IPS-18a (cell line): Measurements from ENCODE around the gene TEFM.

Source experiments
- H3K27ac ChIP-seq: one replicate; pipeline ENCODE4 v1.5.1; 2013; ENCODE audit warnings: low read length
- H3K27me3 ChIP-seq: one replicate; pipeline ENCODE4 v1.6.1; 2013; ENCODE audit warnings: mild to moderate bottlenecking, low read length; ENCODE audit not compliant: control insufficient read depth, insufficient read depth
- H3K36me3 ChIP-seq: one replicate; pipeline ENCODE4 v1.6.1; 2013; ENCODE audit warnings: low read depth, low read length; ENCODE audit not compliant: control insufficient read depth
- H3K4me1 ChIP-seq: one replicate; pipeline ENCODE4 v1.6.1; 2013; ENCODE audit warnings: low read depth, low read length; ENCODE audit not compliant: control insufficient read depth
- H3K4me3 ChIP-seq: one replicate; pipeline ENCODE4 v1.5.1; 2013; ENCODE audit warnings: low read length
- H3K9ac ChIP-seq: one replicate; pipeline ENCODE4 v1.6.1; 2013; ENCODE audit warnings: mild to moderate bottlenecking, low read length, moderate library complexity
- H3K9me3 ChIP-seq: one replicate; pipeline ENCODE4 v1.6.1; 2013; ENCODE audit warnings: low read depth, low read length; ENCODE audit not compliant: control insufficient read depth

TEFM gene

DNA sequence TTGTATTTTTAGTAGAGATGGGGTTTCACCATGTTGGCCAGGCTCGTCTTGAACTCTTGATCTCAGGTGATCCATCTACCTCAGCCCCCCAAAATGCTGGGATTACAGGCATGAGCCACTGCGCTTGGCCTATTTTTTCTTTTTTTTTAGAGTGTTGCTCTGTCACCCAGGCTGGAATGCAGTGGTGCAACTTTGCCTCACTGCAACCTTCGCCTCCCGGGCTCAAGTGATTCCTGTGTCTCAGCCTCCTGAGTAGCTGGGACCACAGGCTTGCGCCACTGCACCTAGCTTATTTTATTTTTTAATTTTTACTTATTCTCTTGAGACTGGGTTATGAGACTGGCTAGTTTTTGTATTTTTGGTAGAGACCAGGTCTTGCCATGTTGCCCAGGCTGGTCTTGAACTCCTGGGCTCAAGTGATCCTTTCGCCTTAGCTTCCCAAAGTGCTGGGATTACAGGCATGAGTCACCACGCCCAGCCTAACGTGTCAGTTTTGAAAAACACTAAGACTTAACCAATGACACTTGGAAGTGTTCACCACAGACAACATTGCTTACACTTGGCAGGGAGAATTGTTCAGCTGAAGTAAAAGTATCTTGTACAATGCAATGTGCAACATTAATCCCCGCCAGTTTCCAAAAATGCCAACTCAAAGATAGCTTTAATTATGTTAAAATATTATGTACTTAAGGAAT, 47.3 kb downstream of the TEFM start:
- no peaks in the 10 kb centered on the region for H3K27me3 ChIP-seq
- no peak overlapping the region for H3K4me3 ChIP-seq
- no peaks in the 10 kb centered on the region for H3K9me3 ChIP-seq
- H3K27ac ChIP-seq: no peak overlapping the region
- H3K36me3 ChIP-seq: peaks cover 51% of the 10 kb centered on the region
- no peak overlapping the region for H3K9ac ChIP-seq
- H3K4me1 ChIP-seq: no peaks in the 10 kb centered on the region

DNA sequence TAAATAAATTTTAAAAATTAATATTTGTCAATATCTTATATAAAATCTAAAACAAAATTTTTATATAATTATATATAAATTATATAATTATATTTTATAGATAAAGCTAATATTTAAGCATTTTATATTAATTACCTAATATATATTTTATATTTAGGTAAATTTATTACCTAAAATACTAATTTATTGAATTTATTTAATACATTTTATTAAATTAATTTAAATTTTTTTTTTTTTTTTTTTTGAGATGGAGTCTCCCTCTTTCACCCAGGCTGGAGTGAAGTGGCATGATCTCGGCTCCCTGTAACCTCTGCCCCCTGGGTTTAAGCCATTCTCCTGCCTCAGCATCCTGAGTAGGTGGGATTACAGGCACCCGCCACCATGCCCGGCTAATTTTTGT, 51.9 kb downstream of the TEFM start:
- H3K36me3 ChIP-seq: peaks cover 55% of the 10 kb centered on the region
- no peak overlapping the region for H3K27ac ChIP-seq
- no peaks in the 10 kb centered on the region for H3K9me3 ChIP-seq
- H3K27me3 ChIP-seq: no peaks in the 10 kb centered on the region
- no peak overlapping the region for H3K9ac ChIP-seq
- no peak overlapping the region for H3K4me3 ChIP-seq
- no peaks in the 10 kb centered on the region for H3K4me1 ChIP-seq
